H7 (cell line): Measurements from ENCODE around the gene RAE1. TPM values are rescaled to one million over a fixed set of nuclear protein-coding genes. Genes with fewer than 3 reads are reported as not detected.
A peak's percentile ranks its signal among the peaks of the same experiment; 100 is the strongest.

ENCODE experiments used
- DNase-seq: peaks from one replicate; pipeline ENCODE4 v3.0.0; 2012
- H3K27me3 ChIP-seq: 2 replicates; pipeline ENCODE4 v1.6.0; 2011; ENCODE audit warnings: mild to moderate bottlenecking, low read length; ENCODE audit not compliant: control insufficient read depth, insufficient read depth
- H3K36me3 ChIP-seq: replicated peaks from 2 replicates; pipeline ENCODE4 v1.5.1; 2011; ENCODE audit warnings: low read length; ENCODE audit not compliant: control insufficient read depth, insufficient read depth
- H3K4me3 ChIP-seq: 2 replicates; pipeline ENCODE4 v1.5.1; 2011; ENCODE audit warnings: low read depth, mild to moderate bottlenecking, control low read depth, low read length, moderate library complexity; ENCODE audit not compliant: insufficient read depth
- total RNA-seq: library from RNA; depleted of rRNA; stranded (reverse); fragments of >200 nt; shearing (Covaris generic); gene quantifications from 2 replicates; pipeline ENCODE4 v1.2.3, GENCODE V29; 2014

The RAE1 gene
- total RNA-seq, 1 experiment from 2014 or later, result 48.2 TPM

DNA sequence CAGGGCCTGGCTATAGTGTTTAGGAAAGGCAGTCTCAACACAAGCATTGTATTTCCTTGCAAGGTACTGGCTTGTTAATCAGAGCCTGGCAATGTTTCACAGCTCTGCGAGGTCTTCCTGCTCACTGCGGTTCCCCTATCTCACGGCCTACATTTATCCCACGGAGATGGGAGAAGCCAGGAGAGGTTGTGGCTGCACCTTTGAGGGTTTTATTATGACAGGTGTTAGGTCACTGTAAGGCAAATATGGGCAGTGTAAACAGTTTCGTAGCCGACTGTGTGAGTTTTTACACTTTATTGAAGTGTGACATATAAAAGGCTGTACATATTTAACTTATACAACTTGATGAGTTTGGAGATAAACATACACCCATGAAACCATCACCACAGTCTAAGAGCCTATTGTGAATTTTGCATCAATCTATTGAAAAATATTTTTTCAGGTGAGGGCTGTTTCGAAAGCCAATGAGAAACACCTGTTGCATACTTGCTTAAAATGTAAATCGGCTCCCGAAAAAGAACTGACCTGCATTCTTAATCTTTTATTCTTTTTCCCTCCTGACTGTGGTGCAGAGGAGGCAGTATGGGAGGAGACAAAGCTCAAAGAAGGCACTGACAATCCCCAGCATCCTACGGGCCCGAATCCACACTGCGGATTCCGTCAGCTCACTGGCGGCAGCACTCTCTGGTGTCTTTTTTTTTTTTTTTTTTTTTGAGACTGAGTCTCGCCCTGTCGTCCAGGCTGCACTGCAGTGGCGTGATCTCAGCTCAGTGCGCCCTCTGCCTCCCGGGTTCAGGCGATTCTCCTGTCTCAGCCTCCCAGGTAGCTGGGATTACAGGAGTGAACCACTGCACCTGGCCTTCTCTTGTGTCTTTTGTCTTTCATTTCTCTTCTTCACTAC lies 32.6 kb downstream of the RAE1 start:
- H3K4me3 ChIP-seq, result no peak overlapping the region
- peak; percentile 46 for DNase-seq
- H3K36me3 ChIP-seq, result no peaks in the 10 kb centered on the region; the same call in 1 of the 2 replicates
- H3K27me3 ChIP-seq, result no peaks in the 10 kb centered on the region

DNA sequence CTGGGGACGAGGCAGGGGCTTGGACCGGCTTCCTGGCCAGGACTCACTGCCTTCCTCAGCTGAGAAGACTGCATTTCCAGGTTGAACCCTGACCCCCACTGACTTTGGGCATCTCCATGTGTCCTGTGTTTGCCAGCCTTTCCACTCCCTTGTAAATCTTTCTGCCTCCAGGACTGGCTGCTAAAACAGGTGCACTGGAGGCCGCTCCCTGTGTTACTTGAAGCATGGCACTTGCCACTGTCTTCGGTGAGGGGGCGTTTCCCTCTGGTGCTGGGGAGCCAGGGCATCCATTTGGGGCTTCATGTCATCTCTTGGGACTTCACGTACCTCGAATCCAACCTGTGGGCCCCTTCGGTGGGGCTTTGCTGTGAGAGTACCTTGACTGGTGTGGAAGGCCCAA lies 33.4 kb downstream of the RAE1 start:
- Histone ChIP-seq H3K27me3 (no peaks in the 10 kb centered on the region), H3K4me3 (no peak overlapping the region), H3K36me3 (no peaks in the 10 kb centered on the region)
- peak; percentile 23 for DNase-seq

DNA sequence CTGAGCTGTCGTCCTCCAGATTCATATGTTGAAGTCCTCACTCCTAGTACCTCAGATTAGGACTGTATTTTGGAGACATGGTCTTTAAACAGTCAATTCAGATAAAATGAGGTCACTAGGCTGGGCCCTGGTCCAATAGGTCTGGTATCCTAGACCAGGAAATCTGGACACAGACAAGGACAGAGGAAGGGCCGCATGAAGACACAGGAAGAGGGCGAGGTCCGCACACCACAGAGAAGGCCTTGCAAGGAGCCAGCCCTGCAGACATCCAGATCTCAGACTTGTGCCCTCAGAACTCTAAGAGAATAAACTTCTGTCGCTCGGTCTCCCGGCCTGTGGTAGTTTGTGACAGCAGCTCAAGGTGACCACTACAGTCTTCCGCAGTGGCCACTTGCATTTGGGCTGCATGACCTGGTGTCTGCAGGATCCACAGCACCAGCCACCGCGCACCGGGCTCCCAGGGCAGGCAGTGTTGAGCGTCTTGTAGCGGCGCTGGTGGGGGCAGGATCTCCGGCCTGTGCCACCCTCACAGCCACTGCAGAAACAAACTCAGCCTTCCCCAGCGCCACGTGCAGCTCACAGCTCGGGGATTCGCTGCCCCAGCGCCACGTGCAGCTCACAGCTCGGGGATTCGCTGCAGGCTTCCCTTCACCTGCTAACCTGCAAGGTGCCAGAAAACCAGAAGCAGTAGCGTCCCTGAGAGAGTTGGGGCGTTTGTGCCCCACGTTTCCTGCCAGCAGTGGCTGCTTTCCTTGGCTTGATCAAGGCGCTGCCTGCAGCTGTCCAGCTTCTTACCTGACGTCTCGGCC lies 34.1 kb downstream of the RAE1 start:
- DNase-seq, result peak; percentile 13

DNA sequence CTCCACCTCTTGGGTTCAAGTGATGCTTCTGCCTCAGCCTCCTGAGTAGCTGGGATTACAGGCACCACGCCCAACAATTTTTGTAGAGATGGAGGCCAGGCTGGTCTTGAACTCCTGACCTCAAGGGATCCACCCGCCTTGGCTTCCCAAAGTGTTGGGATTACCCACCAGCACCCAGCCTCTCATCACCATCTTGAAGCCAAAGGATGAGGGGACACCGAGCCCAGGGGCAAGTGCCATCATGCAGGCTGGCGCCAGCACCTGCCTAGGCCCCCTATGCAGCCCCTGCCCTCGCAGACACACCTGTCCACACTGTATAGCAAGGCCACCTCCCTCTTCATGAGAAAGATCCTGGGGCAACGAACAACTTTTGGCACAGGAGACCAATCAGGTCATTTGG lies 34.9 kb downstream of the RAE1 start:
- H3K27me3 ChIP-seq, result no peaks in the 10 kb centered on the region
- no peak for DNase-seq
- H3K36me3 ChIP-seq, result no peaks in the 10 kb centered on the region
- H3K4me3 ChIP-seq, result no peak overlapping the region

More for the DNA sequence above, 34.1 kb downstream of the RAE1 start:
- Histone ChIP-seq H3K36me3 (no peaks in the 10 kb centered on the region), H3K4me3 (no peak overlapping the region), H3K27me3 (no peaks in the 10 kb centered on the region)

DNA sequence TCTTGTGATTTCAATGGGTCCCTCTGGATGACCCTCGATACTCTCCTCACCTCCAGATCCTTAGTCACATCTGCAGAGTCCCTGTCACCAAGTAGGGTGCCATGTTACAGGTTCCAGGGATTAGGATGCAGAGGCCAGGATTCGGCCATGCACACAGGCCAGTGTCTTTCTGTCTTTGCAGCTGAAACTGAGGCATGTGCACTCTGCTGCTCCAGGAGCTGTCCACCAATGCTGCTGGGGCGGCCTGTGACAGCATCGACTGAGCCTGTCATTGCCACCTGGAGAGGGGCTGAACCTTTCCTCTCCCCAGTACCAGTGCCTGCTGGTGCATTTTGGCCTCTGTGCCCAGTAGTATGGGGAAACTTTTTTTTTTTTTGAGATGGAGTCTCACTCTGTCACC lies 35.7 kb downstream of the RAE1 start:
- DNase-seq, result peak; percentile 9
- Histone ChIP-seq H3K4me3 (no peak overlapping the region), H3K27me3 (no peaks in the 10 kb centered on the region), H3K36me3 (no peaks in the 10 kb centered on the region)

DNA sequence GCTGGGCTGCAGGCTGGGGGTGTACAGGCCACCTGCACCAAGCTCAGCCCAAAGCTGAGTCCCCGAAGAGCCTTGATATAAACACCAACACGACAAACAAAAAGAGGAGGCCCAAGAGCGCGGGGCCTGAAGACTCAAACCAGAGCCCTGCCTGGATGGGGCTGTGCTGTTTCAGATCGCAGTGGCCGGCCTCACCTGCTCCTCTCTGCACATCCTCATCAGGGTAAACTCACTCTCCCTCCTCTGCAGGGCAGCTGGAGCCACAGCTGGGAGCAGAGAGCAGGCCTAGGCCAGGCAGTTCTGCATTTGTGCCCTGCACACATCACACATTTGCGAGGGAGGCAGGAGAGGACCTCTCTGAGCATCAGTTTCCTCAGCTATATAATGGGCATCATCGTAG lies 36.4 kb downstream of the RAE1 start:
- H3K36me3 ChIP-seq, result no peaks in the 10 kb centered on the region
- H3K27me3 ChIP-seq, result no peaks in the 10 kb centered on the region
- peak; percentile 8 for DNase-seq
- H3K4me3 ChIP-seq, result no peak overlapping the region

DNA sequence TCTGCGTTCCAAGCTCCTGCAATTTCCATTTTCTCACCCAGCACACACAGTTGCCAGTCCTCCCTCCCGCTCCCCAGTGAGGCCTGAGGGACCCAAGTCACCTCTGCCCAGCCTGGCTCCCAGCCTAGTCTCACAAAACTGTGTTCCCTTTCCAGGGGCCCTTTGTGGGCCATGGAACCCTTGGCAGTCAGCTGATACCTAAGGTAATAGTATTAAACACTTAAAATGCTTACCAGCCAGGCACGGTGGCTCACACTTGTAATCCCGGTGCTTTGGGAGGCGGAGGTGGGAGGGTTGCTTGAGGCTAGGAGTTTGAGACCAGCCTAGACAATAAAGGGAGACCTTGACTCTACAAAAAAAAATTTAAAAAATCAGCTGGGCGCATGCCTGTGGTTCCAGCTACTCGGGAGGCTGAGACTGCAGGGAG lies 36.9 kb downstream of the RAE1 start:
- Histone ChIP-seq H3K36me3 (peaks cover 1% of the 10 kb centered on the region; the same call in 1 of the 2 replicates), H3K27me3 (no peaks in the 10 kb centered on the region), H3K4me3 (no peak overlapping the region)
- peak; percentile 8 for DNase-seq

DNA sequence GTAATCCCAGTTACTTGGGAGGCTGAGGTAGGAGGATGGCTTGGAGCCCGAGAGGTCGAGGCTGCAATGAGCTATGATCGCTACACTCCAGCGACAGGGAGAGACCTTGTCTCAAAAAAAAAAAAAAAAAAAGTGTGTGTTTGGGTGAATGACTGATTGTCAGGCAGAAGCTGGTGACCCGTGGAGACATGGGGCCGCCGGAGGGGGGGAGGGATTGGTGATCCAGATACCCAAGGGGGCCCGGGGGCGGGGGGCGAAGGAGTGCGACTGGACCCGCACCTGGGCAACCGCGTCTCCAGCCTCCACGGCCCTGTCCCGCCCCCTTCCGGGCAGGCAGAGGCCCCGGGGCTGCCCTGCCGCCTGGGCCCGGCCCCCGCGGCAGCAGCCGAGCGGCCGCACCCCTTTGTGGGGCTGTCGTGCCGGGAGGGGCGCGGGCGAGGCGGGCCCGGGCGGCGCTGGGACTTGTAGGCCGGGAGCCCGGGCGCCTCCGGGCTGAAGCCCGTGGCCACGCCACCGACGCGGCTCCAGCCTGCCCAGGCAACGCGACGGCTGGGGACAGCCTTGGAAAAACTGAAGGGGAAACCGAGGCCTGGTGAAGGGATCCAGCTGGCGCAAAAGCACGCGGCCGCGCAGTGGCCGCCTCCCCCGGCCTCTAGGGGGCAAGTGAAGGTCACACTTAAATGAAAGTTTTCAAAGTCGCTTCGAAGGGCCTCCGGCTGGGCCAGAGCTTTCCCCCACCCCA lies 38.1 kb downstream of the RAE1 start:
- Histone ChIP-seq H3K36me3 (peaks cover 9% of the 10 kb centered on the region), H3K4me3 (peak overlapping the region; percentile 47)

DNA sequence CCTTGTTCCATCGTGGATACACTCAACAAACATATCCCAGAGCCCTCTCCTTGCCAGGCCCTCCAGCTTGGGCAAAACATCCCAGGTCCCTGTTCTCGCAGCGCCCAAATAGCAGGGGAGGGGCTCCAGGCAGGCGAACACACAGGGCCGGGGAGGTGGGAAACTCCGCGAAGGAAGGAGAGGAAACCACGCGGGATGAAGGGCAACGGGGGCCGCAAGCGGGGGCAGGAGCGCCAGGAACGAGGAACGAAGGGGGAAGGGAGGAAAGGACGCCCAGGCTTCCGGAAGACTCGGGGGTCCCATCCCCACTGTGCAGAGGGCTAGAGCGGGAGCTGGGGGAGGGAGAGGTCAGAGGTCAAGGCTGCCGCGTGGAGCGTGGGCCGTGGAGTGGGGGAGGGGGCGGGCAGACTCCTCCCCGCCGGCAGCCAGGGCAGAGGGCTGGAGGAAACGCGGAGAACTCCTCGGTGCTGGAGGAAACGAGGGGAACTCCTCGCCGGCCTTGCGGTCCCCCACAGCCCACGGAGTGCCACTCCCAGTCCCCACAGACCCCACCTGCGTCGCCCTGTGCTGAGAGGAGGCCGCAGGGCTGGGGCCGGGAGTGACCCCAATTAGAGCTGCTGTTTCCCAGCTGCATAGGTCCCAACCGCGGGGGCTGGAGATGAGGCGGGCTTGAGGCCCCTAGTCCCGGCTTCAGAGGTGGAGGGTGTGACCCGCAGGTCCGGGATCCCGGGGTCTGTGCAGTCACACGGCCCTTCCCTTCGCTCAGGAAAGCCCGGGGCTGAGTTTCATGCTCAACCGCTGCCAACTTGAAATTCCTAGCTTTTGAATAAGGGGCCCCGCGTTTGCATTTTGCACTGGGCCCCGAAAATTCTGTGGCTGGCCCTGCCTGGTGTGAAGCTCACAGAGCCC lies 38.9 kb downstream of the RAE1 start:
- Histone ChIP-seq H3K4me3 (peak overlapping the region; percentile 47), H3K27me3 (no peaks in the 10 kb centered on the region), H3K36me3 (peaks cover 9% of the 10 kb centered on the region)
- peak; percentile 85 for DNase-seq

More for the DNA sequence above, 38.1 kb downstream of the RAE1 start:
- no peaks in the 10 kb centered on the region for H3K27me3 ChIP-seq
- DNase-seq, result peak; percentile 95

DNA sequence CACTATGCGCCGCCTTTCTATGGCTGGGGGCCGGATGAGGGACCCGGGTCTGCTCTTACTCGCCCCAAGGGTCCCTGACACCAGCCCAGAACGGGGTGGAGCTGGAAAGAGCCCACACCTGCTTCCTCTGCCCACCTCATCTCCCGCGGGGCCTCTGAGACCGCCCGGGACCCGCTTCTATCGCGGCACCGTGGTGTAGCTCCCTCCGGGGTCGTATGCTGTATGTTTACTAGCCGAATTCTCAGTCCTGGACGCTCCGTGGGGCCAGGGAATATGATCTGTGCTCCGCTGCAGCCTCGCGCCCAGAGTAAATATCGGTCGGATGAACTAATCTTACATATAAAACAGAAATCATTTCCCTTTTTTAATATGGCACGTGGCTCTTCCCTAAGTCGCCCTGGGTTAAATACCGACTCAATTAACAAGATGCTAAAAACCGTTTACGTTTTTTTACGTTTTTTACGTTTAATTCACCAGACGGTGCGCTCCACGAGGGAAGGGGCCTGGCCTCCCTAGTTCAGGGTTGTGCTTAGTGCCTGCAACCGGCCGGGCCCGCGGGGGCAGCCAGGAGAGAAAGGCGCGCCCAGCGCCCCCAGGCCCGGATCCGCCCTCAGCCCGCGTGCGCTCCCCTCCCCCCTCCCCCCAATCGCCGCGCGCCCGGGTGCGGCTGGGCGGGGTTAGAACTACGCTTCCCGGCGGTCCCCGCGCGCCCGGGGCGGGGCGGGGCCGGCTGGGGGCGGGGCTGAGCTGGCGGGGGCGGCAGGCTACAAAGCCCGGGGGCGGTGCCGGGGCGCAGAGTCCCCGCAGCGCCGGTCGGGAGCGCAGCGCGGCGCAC lies 39.8 kb downstream of the RAE1 start, which contains the start of gene RBM38:
Gene RBM38, plus strand, starts transcription at position 793 of the 835 bp plus-strand sequence. CDS start 186 bp downstream, outside the sequence.
- H3K4me3 ChIP-seq, result peak within 1 kb of the TSS; percentile 84
- no peaks in the 10 kb centered on the region for H3K27me3 ChIP-seq
- peaks cover 9% of the 10 kb centered on the region for H3K36me3 ChIP-seq
- peak; percentile 99 for DNase-seq

DNA sequence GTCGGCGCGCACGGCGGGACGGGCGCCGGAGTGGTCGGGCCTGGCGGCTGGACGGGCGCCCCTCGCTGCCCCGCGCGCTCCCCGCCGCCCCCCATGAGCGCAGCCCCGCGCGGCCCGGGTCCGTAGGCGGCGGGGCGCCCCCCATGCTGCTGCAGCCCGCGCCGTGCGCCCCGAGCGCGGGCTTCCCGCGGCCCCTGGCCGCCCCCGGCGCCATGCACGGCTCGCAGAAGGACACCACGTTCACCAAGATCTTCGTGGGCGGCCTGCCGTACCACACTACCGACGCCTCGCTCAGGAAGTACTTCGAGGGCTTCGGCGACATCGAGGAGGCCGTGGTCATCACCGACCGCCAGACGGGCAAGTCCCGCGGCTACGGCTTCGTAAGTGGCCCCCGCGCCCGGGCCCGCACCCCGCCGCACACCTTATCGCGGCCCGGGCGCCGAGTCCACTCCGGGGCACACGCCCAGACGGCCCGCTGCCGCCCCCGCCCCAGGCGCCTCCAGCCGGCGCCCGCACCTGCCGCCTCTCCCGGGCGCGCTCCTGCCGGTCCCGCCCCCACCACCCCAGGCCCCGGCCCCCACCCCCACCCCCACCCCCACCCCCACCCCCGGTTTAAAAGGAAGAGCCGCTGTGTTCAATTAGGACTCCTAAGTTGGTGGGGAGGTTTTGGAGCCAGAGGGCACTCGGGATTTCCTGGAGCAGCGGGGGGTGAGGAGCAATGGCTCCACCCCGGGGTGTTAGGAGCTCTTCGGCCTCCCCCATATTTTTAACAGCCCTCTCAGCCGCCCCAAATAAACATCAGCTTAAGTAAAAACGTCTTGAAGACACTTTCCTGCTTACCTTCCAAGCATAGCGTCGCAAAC lies 40.6 kb downstream of the RAE1 start:
- Histone ChIP-seq H3K4me3 (peak overlapping the region; percentile 84), H3K27me3 (no peaks in the 10 kb centered on the region), H3K36me3 (peaks cover 13% of the 10 kb centered on the region)
- peak; percentile 85 for DNase-seq
